ENCODE data around the gene ANKRD63. TPM values are rescaled to one million over a fixed set of nuclear protein-coding genes. Genes with fewer than 3 reads are reported as not detected.

Gene ANKRD63
- total and polyA plus RNA-seq, 2 of the 13 experiments (the other 11 are each of a cell fraction or from before 2014, with no cell fraction given), result not detected

GRCh38 chr15:40323239-40323952 lies 40.5 kb upstream of the ANKRD63 start, which contains the start of gene INAFM2 (continued):
- no peak for TF ChIP-seq ZKSCAN5 (CRISPR knock-in tag; IDR thresholded peaks at IDR 0.05)
- no peak for TF ChIP-seq CHCHD3 (CRISPR knock-in tag; IDR thresholded peaks at IDR 0.05)
- no peak for TF ChIP-seq ZNF782 (CRISPR knock-in tag; IDR thresholded peaks at IDR 0.05; ENCODE audit: borderline replicate concordance)
- peak; percentile 83 for TF ChIP-seq GABPB1 (CRISPR knock-in tag; IDR thresholded peaks at IDR 0.05)
- TF ChIP-seq SIN3A (IDR thresholded peaks at IDR 0.05; ENCODE audit: borderline replicate concordance, low read depth, low read length), result peak; percentile 83
- TF ChIP-seq CCAR2 (optimal IDR thresholded peaks at IDR 0.05; ENCODE audit: low read depth, low read length), result peak; percentile 40
- 0 out of 2 replicates have a peak, but pooled peaks have one; percentile 33 for TF ChIP-seq ZBTB26 (CRISPR knock-in tag; IDR thresholded peaks at IDR 0.05; ENCODE audit: borderline replicate concordance)
- TF ChIP-seq CHD4 (IDR thresholded peaks at IDR 0.05; ENCODE audit: borderline replicate concordance, low read length), result no peak
- no peak for TF ChIP-seq ZSCAN12 (CRISPR knock-in tag; IDR thresholded peaks at IDR 0.05)
- TF ChIP-seq ZNF121 (CRISPR knock-in tag; IDR thresholded peaks at IDR 0.05), result no peak
- TF ChIP-seq PAX8 (CRISPR knock-in tag; IDR thresholded peaks at IDR 0.05; ENCODE audit: borderline replicate concordance), result 0 out of 2 replicates have a peak, but pooled peaks have one; percentile 65
- no peak for TF ChIP-seq BATF2 (CRISPR knock-in tag; IDR thresholded peaks at IDR 0.05)
- no peak for TF ChIP-seq GLI4 (CRISPR knock-in tag; IDR thresholded peaks at IDR 0.05; ENCODE audit: borderline replicate concordance)
- TF ChIP-seq ZNF724P (CRISPR knock-in tag; IDR thresholded peaks at IDR 0.05; ENCODE audit: borderline replicate concordance), result no peak
- TF ChIP-seq ATF3 (CRISPR knock-in tag; IDR thresholded peaks at IDR 0.05), result no peak
- TF ChIP-seq ZFP62 (CRISPR knock-in tag; IDR thresholded peaks at IDR 0.05), result no peak
- no peak for TF ChIP-seq HCFC1 (IDR thresholded peaks at IDR 0.05; ENCODE audit: low read depth, low read length)
- TF ChIP-seq HOXA3 (CRISPR knock-in tag; IDR thresholded peaks at IDR 0.05), result peak; percentile 35; the same call in 1 of the 2 replicates
- TF ChIP-seq BHLHE40 (IDR thresholded peaks at IDR 0.05; ENCODE audit: low read length), result no peak
- no peak for TF ChIP-seq ZNF282 (IDR thresholded peaks at IDR 0.05; ENCODE audit: partially characterized antibody)
- no peak for TF ChIP-seq ZNF10 (CRISPR knock-in tag; IDR thresholded peaks at IDR 0.05; ENCODE audit: borderline replicate concordance, low read depth)
- 0 out of 2 replicates have a peak, but pooled peaks have one; percentile 38 for TF ChIP-seq POGZ (CRISPR knock-in tag; IDR thresholded peaks at IDR 0.05)
- TF ChIP-seq CTCF (CRISPR knock-in tag; IDR thresholded peaks at IDR 0.05), result peak; percentile 72
- no peak for TF ChIP-seq ZNF235 (CRISPR knock-in tag; IDR thresholded peaks at IDR 0.05; ENCODE audit: borderline replicate concordance)
